Measurements from ENCODE around the gene NOL9. TPM values are rescaled to one million over a fixed set of nuclear protein-coding genes. Genes with fewer than 3 reads are reported as not detected.

The NOL9 gene
- 10 to 100 TPM; 48.6 to 66.6 (median 58.7) TPM for total RNA-seq
- 40.3 TPM for total RNA-seq (2013)
- total RNA-seq, result 66.0 to 226 (median 104) reads per million in 29 experiments

DNA sequence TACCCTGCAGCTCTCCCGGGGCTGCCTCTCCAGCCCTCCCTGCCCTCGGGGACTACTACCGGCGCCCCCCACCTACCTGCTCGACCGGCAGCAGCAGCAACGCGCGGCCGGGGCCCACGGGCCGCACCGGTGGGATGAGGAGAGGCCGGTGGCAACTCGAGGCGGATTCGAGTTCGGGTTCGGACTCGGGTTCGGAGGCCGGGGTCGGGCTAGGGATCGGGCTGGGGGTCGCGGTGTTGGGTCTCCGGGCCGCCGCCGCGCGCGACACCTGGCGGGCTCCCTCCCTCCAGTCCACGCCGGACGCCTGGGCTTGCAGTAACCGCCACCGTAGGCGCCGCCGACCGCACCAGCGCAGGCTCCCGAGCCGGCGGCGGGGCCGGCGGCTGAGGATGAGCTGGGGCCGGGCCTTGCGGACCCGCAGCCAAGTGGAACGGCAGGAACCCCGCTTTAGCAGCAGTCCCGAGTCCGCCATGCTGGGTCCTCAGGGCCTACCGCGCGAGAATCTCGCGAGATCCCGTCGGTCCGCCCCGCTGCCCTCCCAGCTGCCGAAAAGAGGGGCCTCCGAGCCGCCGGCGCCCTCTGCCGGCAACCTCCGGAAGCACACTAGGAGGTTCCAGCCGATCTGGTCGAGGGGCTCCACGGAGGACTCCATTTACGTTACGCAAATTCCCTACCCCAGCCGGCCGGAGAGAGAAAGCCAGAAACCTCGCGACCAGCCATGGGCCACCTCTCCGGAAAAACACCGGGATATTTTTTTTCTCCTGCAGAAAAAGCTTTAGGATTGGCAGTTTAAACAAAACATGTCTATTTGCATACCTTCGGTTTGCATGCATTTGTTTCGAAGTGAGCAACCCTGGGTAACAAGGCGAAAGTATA lies at the start of gene NOL9:
Gene NOL9 (minus strand): TSS at position 483 of the 876 bp plus-strand sequence. CDS start 11 bp downstream, at position 472.
- peaks cover 8 to 29% of the 10 kb centered on the region in 2 experiments for H3K4me1 ChIP-seq (ENCODE audit: control insufficient read depth in 1 of 2, extremely low read depth in 1 of 2, insufficient read depth in 2 of 2, low read length in 2 of 2)

DNA sequence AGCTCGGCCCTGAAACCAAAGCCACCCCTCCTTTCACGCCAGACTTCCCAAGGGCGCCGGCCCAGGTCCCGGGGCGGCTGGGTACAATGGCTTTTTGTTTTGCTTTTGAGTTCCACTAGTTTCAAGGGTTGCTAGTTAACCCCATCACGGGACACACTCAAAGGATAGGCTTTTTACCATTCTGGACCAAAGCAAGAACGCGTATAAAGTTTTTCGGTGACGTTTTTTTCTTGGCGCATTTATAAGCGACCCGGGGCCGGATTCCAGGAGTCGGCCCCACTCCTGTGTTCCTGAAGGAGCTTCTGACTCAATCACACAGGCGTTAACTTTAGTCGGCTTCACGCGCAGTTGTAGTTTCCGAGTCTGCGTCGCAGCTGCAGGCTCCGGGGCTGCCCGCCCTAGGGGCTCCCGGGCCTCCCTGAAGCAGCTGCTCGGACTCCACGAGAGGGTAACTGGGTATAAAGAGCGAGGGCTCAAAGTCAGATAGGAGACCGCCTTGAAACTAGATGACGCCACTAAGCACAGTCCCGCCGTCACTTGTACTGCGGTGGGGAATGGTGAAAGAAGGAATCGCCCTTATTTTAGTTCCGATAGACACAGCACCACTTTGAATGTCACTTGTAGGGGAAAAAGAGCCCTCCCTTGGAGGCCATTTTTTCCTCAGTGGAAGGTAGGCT lies 49.1 kb upstream of the NOL9 start:
- Histone ChIP-seq H3K4me1 (ENCODE audit: control insufficient read depth in 1 of 2, extremely low read depth in 1 of 2, insufficient read depth in 2 of 2, low read length in 2 of 2) (peaks cover 17 to 42% of the 10 kb centered on the region in 2 experiments), H3K27me3 (replicated peaks in 1 of 2; ENCODE audit: control insufficient read depth in 2 of 2, extremely low read depth in 1 of 2, insufficient read depth in 2 of 2, low read length in 1 of 2) (no peaks in the 10 kb centered on the region), H3K9me3 (no peaks in the 10 kb centered on the region), H3K27ac (ENCODE audit: low read length) (peak overlapping the region; percentile 82), H3K36me3 (ENCODE audit: control insufficient read depth in 2 of 2, extremely low read depth in 1 of 2, insufficient read depth in 1 of 2, low read length in 1 of 2) (no peaks in the 10 kb centered on the region), H3K4me3 (ENCODE audit: control insufficient read depth in 1 of 2, extremely low read depth in 1 of 2, low read length in 1 of 2) (peak overlapping the region; percentile 70 to 79)
- POLR2A ChIA-PET, result interaction anchor here in 1 of 2 donors (0.6 to 0.7 kb wide), 2 partner anchors 9 to 115 kb away, joined by 3 read pairs; no protein-coding TSS in a partner anchor
- peaks cover 28 to 40% (median 38%) of the 10 kb centered on the region in 3 donors for H3K4me1 Mint-ChIP-seq
- no peaks in the 10 kb centered on the region for H3K9me3 Mint-ChIP-seq
- CTCF ChIA-PET, result interaction anchor here (0.5 to 1.2 kb wide), 3 partner anchors 14 to 21 kb away, joined by 3 to 4 read pairs (median 3); no protein-coding TSS in a partner anchor
- 2% methylated on average over 23 of the region's 36 CpGs for WGBS (ENCODE audit: insufficient coverage)
- peak overlapping the region; percentile 96 to 97 for H3K27ac Mint-ChIP-seq
- peak; percentile 52 to 80 (median 65) for DNase-seq
- H3K36me3 Mint-ChIP-seq, result peaks cover 12% of the 10 kb centered on the region
- no peaks in the 10 kb centered on the region for H3K27me3 Mint-ChIP-seq
- H3K4me3 Mint-ChIP-seq, result peak overlapping the region; percentile 84 to 99 (median 85)
- peak; percentile 30 to 58 (median 43) for ATAC-seq (replicated peaks in 1 of 4)

More for the DNA sequence above, at the start of gene NOL9:
- Mint-ChIP-seq H3K27ac (peak within 1 kb of the TSS; percentile 49 to 76), H3K36me3 (peaks cover 6% of the 10 kb centered on the region), H3K4me1 (peaks cover 5 to 22% (median 19%) of the 10 kb centered on the region in 3 donors), H3K9me3 (no peaks in the 10 kb centered on the region), H3K27me3 (no peaks in the 10 kb centered on the region), H3K4me3 (peak within 1 kb of the TSS; percentile 73 to 75 (median 73))
- no peaks in the 10 kb centered on the region for H3K9me3 ChIP-seq
- CTCF ChIA-PET, result interaction anchor here (0.7 to 1.0 kb wide), 4 partner anchors 46 to 319 kb away, joined by 3 to 5 read pairs (median 4); partner anchors contain the start of gene ICMT (in 1 of the 2)
- H3K27me3 ChIP-seq (replicated peaks in 1 of 2; ENCODE audit: control insufficient read depth in 2 of 2, extremely low read depth in 1 of 2, insufficient read depth in 2 of 2, low read length in 1 of 2), result no peaks in the 10 kb centered on the region
- DNase-seq, result peak; percentile 86 to 97 (median 93)
- ATAC-seq (replicated peaks in 1 of 4), result peak; percentile 98 to 99 (median 98)
- POLR2A ChIA-PET, result interaction anchor here (0.7 to 1.5 kb wide), 2 partner anchors 26 to 73 kb away, joined by 3 read pairs; partner anchors contain the start of gene ZBTB48 (in 1 of the 2)
- peak within 1 kb of the TSS; percentile 92 to 93 for H3K4me3 ChIP-seq (ENCODE audit: control insufficient read depth in 1 of 2, extremely low read depth in 1 of 2, low read length in 1 of 2)
- peak within 1 kb of the TSS; percentile 14 for H3K27ac ChIP-seq (ENCODE audit: low read length)
- WGBS (ENCODE audit: insufficient coverage), result 2% methylated on average over 87 of the region's 87 CpGs
- H3K36me3 ChIP-seq (ENCODE audit: control insufficient read depth in 2 of 2, extremely low read depth in 1 of 2, insufficient read depth in 1 of 2, low read length in 1 of 2), result peaks cover 0 to 15% of the 10 kb centered on the region in 2 donors

DNA sequence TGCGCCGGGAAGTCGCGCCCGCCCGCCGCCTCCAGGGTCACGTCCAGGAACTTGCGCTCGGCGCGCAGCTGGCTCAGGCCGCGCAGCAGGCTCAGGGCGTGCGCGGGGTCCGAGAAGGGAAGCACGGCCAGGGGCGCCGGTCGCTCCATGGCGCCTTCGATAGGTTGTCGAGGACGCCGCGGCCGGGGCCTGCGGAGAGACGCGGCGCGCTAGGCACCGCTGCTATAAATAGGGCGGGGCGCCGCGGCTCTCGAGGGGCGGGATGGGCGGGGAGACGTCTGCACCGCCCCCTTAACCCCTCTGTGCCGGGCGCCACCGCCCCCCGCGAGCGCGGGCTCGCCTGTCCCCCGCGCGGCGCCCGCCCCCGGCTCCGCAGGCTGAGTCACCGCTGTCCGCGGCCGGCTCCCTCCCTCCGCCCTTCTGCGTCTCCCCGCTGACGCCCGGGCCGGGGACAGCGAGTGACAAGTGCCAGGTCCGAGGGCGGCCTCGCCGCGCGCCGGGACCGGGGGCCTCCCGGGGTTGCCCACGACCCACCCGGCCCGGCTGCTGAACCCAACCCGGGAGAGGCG lies 48.4 kb upstream of the NOL9 start, which contains the start of gene KLHL21:
Gene KLHL21 (minus strand): TSS at position 201 of the 569 bp plus-strand sequence. CDS start 52 bp downstream, at position 149.
- Histone ChIP-seq H3K4me1 (ENCODE audit: control insufficient read depth in 1 of 2, extremely low read depth in 1 of 2, insufficient read depth in 2 of 2, low read length in 2 of 2) (peaks cover 17 to 48% of the 10 kb centered on the region in 2 experiments), H3K27me3 (replicated peaks in 1 of 2; ENCODE audit: control insufficient read depth in 2 of 2, extremely low read depth in 1 of 2, insufficient read depth in 2 of 2, low read length in 1 of 2) (no peaks in the 10 kb centered on the region), H3K4me3 (ENCODE audit: control insufficient read depth in 1 of 2, extremely low read depth in 1 of 2, low read length in 1 of 2) (peak within 1 kb of the TSS; percentile 79 to 97), H3K27ac (ENCODE audit: low read length) (peak within 1 kb of the TSS; percentile 82), H3K36me3 (ENCODE audit: control insufficient read depth in 2 of 2, extremely low read depth in 1 of 2, insufficient read depth in 1 of 2, low read length in 1 of 2) (peaks cover 0 to 5% of the 10 kb centered on the region in 2 donors), H3K9me3 (no peaks in the 10 kb centered on the region)
- Mint-ChIP-seq H3K36me3 (peaks cover 12% of the 10 kb centered on the region), H3K4me1 (peaks cover 34 to 42% (median 38%) of the 10 kb centered on the region in 3 donors), H3K27me3 (no peaks in the 10 kb centered on the region), H3K9me3 (no peaks in the 10 kb centered on the region), H3K27ac (peak within 1 kb of the TSS; percentile 98 to 99), H3K4me3 (peak within 1 kb of the TSS; percentile 96 to 99 (median 99))
- ATAC-seq (replicated peaks in 1 of 4) (peak; percentile 63 to 73 (median 70)), DNase-seq (peak; percentile 50 to 89 (median 76))
- CTCF ChIA-PET, result interaction anchor here (0.5 to 1.2 kb wide), 2 partner anchors 18 to 21 kb away, joined by 3 to 4 read pairs; no protein-coding TSS in a partner anchor
- under 1% methylated on average over 74 of the region's 84 CpGs for WGBS (ENCODE audit: insufficient coverage)
- POLR2A ChIA-PET, result interaction anchor here in 1 of 2 donors (0.6 kb wide), 1 partner anchor 114 kb away, joined by 3 read pairs; no protein-coding TSS in a partner anchor

DNA sequence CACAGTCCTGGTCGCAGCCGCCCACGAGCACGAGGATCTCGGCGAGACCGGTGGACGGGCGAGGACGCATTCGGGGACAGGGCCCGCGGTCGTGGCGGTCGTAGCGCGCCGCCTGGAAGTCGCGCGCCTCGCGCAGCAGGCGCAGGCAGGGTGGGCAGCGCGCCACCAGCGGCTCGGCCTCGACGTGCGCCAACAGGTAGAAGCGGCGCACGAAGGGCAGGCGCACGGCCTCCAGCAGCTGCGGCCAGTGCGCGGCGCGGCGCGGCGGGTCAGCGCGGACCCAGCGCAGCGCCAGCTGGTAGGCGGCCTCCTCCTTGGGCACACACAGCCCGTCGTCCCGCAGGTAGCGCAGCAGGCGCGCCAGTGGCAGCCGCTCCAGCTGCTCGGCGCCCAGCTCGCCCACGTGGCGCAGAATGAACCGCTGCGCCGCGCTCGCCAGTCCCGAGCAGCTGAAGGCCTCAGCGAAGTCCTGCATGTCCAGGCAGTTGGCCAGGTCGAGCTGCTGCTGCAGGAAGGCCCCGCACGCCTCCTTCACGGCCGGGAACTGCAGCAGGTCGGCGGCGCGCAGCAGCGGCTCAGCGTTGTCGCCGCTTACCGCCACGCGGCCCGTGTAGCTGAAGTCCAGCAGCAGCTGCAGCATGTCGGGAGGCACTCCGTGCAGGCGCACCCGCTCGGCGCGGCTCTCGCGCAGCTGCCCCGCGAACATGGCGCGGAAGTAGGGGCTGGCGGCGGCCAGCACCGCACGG lies 47.8 kb upstream of the NOL9 start:
- WGBS (ENCODE audit: insufficient coverage), result under 1% methylated on average over 103 of the region's 103 CpGs
- peaks cover 17 to 54% of the 10 kb centered on the region in 2 experiments for H3K4me1 ChIP-seq (ENCODE audit: control insufficient read depth in 1 of 2, extremely low read depth in 1 of 2, insufficient read depth in 2 of 2, low read length in 2 of 2)

More for the DNA sequence above, 47.8 kb upstream of the NOL9 start:
- Histone ChIP-seq H3K4me3 (ENCODE audit: control insufficient read depth in 1 of 2, extremely low read depth in 1 of 2, low read length in 1 of 2) (peak overlapping the region; percentile 79 to 97), H3K27ac (ENCODE audit: low read length) (peak overlapping the region; percentile 51), H3K36me3 (ENCODE audit: control insufficient read depth in 2 of 2, extremely low read depth in 1 of 2, insufficient read depth in 1 of 2, low read length in 1 of 2) (peaks cover 1 to 11% of the 10 kb centered on the region in 2 donors), H3K27me3 (replicated peaks in 1 of 2; ENCODE audit: control insufficient read depth in 2 of 2, extremely low read depth in 1 of 2, insufficient read depth in 2 of 2, low read length in 1 of 2) (no peaks in the 10 kb centered on the region), H3K9me3 (no peaks in the 10 kb centered on the region)
- DNase-seq (peak in 7 of 35 experiments; percentile 19 to 52 (median 28)), ATAC-seq (replicated peaks in 1 of 4) (peak; percentile 36 to 51 (median 49))
- Mint-ChIP-seq H3K4me1 (peaks cover 38 to 48% (median 38%) of the 10 kb centered on the region in 3 donors), H3K27me3 (no peaks in the 10 kb centered on the region), H3K27ac (peak overlapping the region; percentile 98 to 99), H3K4me3 (peak overlapping the region; percentile 96 to 99 (median 99)), H3K36me3 (peaks cover 12% of the 10 kb centered on the region), H3K9me3 (no peaks in the 10 kb centered on the region)
- ChIA-PET POLR2A (no interaction called here), CTCF (interaction anchor here in 1 of 2 donors (1.2 kb wide), 1 partner anchor 10 kb away, joined by 3 read pairs; no protein-coding TSS in a partner anchor)

Measured in T-cell (primary cell).